Activated CD4-positive, alpha-beta T cell treated with anti-CD3 and anti-CD28 coated beads, Interleukin-2, amount 50 U/mL, for 4 hours (primary cell): ENCODE results near the gene CMTM7.
A peak's percentile ranks its signal among the peaks of the same experiment; 100 is the strongest.
"Not testable (repeated sequence)": the region's sequence is repeated elsewhere in the genome, so short reads cannot be mapped to it uniquely, and the experiment has no call there.

Source experiments
- DNase-seq, 2 experiments: peaks; one replicate each; pipeline ENCODE4 v3.0.0-alpha.2; 2020

The CMTM7 gene

GRCh38 chr3:32460817-32461496 lies 69.3 kb downstream of the CMTM7 start:
- not testable (repeated sequence) for DNase-seq

GRCh38 chr3:32462191-32462986 lies 70.7 kb downstream of the CMTM7 start:
- not testable (repeated sequence) for DNase-seq

GRCh38 chr3:32463415-32463814 lies 71.8 kb downstream of the CMTM7 start:
- DNase-seq = not testable (repeated sequence)

- not testable (repeated sequence) for DNase-seq
These were observed 73.1 kb downstream of the CMTM7 start for GRCh38 chr3:32464726-32465125.

- DNase-seq = not testable (repeated sequence)
These were observed 75.2 kb downstream of the CMTM7 start for GRCh38 chr3:32466808-32467207.

- peak; percentile 62 to 67 for DNase-seq
These were observed 75.8 kb downstream of the CMTM7 start for GRCh38 chr3:32467333-32468070.

- no peak for DNase-seq
These were observed 77.7 kb downstream of the CMTM7 start for GRCh38 chr3:32469151-32469874.

- no peak for DNase-seq
These were observed 78.7 kb downstream of the CMTM7 start for GRCh38 chr3:32470362-32470761.

- no peak for DNase-seq
These were observed 79.6 kb downstream of the CMTM7 start for GRCh38 chr3:32471246-32471645.

GRCh38 chr3:32472151-32472550 lies 80.5 kb downstream of the CMTM7 start:
- DNase-seq = not testable (repeated sequence)

GRCh38 chr3:32474201-32474600 lies 82.5 kb downstream of the CMTM7 start:
- no peak for DNase-seq

- no peak for DNase-seq
These were observed 89.0 kb downstream of the CMTM7 start for GRCh38 chr3:32480604-32481003.

GRCh38 chr3:32481791-32482631 lies 90.4 kb downstream of the CMTM7 start:
- no peak for DNase-seq

GRCh38 chr3:32482693-32483092 lies 91.0 kb downstream of the CMTM7 start:
- DNase-seq = no peak

- no peak for DNase-seq
These were observed 92.1 kb downstream of the CMTM7 start for GRCh38 chr3:32483772-32484171.

GRCh38 chr3:32484436-32484835 lies 92.8 kb downstream of the CMTM7 start:
- no peak for DNase-seq

GRCh38 chr3:32487781-32488473 lies 96.3 kb downstream of the CMTM7 start:
- DNase-seq = no peak

- DNase-seq = no peak
These were observed 96.9 kb downstream of the CMTM7 start for GRCh38 chr3:32488474-32489008.

GRCh38 chr3:32492684-32493436 lies 101.2 kb downstream of the CMTM7 start:
- DNase-seq = no peak
